GM12864 (cell line): ENCODE results near the gene SSTR4.

Source experiments
- DNase-seq: peaks from one replicate; pipeline ENCODE4 v3.0.0-alpha.2; 2011; ENCODE audit warnings: low read depth
- H3K4me3 ChIP-seq: 2 replicates; pipeline ENCODE4 v1.5.1; 2011; ENCODE audit warnings: mild to moderate bottlenecking, low read depth, low read length, control low read depth
- TF ChIP-seq, protein P1 (sequence below): IDR thresholded peaks from 2 replicates; pipeline ENCODE4 v1.5.1; 2011; ENCODE audit warnings: low read depth, mild to moderate bottlenecking, moderate library complexity, low read length, control low read depth, inconsistent platforms; ENCODE audit errors: missing control alignments

SSTR4 gene

DNA sequence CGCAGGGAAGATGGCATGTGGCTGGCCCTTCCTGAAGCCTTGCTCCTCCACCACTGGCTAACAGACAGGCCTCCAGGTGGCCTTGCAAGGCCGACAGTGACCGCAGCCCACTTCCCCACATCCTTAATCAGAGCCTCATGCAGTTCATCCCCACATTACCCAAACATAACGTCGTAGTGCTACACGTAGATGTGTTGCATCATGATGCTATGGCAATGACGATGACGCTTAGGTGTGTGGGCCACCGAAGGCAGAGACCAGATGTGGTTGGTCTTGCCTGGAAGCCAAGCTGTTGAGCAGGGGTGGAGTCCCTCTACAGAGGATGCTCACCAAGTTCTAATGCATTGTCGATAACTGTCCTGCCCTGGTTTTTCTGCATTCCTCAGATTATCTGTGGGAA lies 45.4 kb downstream of the SSTR4 start:
- TF ChIP-seq, protein P1, sequence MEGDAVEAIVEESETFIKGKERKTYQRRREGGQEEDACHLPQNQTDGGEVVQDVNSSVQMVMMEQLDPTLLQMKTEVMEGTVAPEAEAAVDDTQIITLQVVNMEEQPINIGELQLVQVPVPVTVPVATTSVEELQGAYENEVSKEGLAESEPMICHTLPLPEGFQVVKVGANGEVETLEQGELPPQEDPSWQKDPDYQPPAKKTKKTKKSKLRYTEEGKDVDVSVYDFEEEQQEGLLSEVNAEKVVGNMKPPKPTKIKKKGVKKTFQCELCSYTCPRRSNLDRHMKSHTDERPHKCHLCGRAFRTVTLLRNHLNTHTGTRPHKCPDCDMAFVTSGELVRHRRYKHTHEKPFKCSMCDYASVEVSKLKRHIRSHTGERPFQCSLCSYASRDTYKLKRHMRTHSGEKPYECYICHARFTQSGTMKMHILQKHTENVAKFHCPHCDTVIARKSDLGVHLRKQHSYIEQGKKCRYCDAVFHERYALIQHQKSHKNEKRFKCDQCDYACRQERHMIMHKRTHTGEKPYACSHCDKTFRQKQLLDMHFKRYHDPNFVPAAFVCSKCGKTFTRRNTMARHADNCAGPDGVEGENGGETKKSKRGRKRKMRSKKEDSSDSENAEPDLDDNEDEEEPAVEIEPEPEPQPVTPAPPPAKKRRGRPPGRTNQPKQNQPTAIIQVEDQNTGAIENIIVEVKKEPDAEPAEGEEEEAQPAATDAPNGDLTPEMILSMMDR, result no peak
- no peak overlapping the region for H3K4me3 ChIP-seq
- DNase-seq, result no peak

- DNase-seq, result no peak
- TF ChIP-seq, protein P1, result no peak
Measured at GRCh38 chr20:23081263-23081819, 46.2 kb downstream of the SSTR4 start.

GRCh38 chr20:23082846-23083552 lies 47.9 kb downstream of the SSTR4 start:
- TF ChIP-seq, protein P1, result no peak
- H3K4me3 ChIP-seq, result no peak overlapping the region
- no peak for DNase-seq

More at GRCh38 chr20:23081263-23081819, 46.2 kb downstream of the SSTR4 start:
- no peak overlapping the region for H3K4me3 ChIP-seq

GRCh38 chr20:23083553-23084220 lies 48.6 kb downstream of the SSTR4 start:
- TF ChIP-seq, protein P1, result no peak
- DNase-seq, result no peak
- no peak overlapping the region for H3K4me3 ChIP-seq

DNA sequence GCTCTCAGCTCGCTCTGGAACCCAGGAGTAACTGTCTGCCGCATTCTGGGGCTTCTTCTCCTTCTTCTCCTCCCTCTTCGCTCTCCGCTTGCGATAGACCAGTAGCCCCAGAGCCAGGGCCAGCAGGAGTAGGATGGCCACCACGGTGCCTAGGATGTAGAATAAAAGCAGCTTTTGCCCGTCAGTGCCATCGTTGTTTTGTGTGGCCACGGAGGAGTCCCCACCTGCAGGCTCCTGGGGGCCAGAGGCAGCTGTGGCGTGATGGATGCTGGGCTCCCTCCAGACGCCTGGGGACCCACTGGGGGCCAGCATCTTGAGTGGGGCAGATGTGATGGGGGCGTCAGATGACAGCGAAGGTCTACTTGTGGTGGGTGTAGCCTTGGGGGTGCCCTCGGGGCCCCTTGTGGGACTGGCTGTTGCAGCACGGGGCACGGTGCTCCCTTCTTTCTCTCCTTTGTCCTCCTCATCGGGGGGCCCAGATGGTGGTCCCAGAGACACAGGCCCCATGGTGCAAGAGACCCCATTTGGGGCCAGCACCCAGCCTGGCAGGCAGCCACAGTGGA lies 49.3 kb downstream of the SSTR4 start:
- H3K4me3 ChIP-seq, result no peak overlapping the region
- DNase-seq, result no peak
- TF ChIP-seq, protein P1, result no peak

- H3K4me3 ChIP-seq, result no peak overlapping the region
- no peak for DNase-seq
- TF ChIP-seq, protein P1, result no peak
Measured at GRCh38 chr20:23084845-23085365, 49.8 kb downstream of the SSTR4 start.
